MM.1S (cell line): Measurements from ENCODE around the gene SSH3.

ENCODE experiments used
- EZH2 ChIP-seq: fragments of 300-600 bp; sonication (generic); optimal IDR thresholded peaks from 2 replicates; pipeline ENCODE3; 2017; ENCODE audit warnings: low read depth, mild to moderate bottlenecking, antibody characterized with exemption, low read length, mixed read lengths
- EZH2phosphoT487 ChIP-seq: fragments of 300-600 bp; sonication (generic); IDR thresholded peaks from 2 replicates; pipeline ENCODE4 v1.6.1; 2018; ENCODE audit warnings: antibody characterized with exemption, low read length
- TF ChIP-seq, protein P1 (sequence below): fragments of 300-600 bp; sonication (generic); IDR thresholded peaks from 2 replicates; pipeline ENCODE4 v1.5.1; 2016; ENCODE audit warnings: antibody characterized with exemption, low read length, mixed read lengths

DNA sequence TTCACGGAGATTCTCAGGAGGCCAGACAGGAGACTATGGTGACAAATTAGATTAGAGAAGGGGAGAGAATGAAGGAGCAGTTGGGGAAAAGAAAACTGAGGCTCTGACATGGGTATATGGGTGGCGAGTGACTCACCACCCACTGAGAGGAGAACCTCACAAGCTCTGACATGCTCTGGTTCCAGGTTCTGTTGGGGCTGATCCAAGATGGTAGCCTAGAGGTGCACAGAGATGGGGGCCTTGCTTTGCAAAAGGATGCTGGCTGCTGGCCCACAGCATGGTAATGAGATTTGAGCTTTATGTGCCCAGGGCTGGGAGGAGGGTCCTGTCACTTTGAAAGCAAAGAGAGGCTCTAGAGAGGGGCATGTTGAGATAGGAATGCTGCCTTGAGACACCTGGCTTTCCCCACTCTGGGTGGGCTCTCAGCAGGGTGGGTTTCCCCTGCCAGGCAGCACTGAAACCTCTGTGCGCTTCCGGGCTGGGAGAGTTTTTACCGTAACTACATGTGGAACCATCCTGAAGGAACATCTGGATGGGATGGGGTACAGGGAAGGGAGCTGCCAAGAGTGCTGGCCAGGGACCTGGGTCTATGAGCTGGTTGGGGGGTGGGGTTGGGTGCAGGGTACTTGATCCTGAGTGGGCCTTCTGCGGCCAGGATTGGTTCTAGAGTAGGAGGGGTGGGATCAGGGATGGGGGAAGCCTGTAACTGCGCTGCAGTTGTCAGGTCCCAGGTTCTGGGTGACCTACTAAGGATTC lies 38.3 kb upstream of the SSH3 start:
- TF ChIP-seq, protein P1, sequence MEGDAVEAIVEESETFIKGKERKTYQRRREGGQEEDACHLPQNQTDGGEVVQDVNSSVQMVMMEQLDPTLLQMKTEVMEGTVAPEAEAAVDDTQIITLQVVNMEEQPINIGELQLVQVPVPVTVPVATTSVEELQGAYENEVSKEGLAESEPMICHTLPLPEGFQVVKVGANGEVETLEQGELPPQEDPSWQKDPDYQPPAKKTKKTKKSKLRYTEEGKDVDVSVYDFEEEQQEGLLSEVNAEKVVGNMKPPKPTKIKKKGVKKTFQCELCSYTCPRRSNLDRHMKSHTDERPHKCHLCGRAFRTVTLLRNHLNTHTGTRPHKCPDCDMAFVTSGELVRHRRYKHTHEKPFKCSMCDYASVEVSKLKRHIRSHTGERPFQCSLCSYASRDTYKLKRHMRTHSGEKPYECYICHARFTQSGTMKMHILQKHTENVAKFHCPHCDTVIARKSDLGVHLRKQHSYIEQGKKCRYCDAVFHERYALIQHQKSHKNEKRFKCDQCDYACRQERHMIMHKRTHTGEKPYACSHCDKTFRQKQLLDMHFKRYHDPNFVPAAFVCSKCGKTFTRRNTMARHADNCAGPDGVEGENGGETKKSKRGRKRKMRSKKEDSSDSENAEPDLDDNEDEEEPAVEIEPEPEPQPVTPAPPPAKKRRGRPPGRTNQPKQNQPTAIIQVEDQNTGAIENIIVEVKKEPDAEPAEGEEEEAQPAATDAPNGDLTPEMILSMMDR: no peak
- no peak for TF ChIP-seq EZH2
- TF ChIP-seq EZH2phosphoT487: no peak
